Hepatocyte (in vitro differentiated cells): Measurements from ENCODE around the gene APPBP2.

Source experiments
- EZH2 ChIP-seq: fragments of 200-600 bp; sonication (generic); IDR thresholded peaks from 2 replicates; pipeline ENCODE4 v1.6.1; 2016; ENCODE audit warnings: antibody characterized with exemption, mild to moderate bottlenecking, borderline replicate concordance
- TF ChIP-seq, protein P1 (sequence below): fragments of 200-600 bp; sonication (generic); IDR thresholded peaks from 2 replicates; pipeline ENCODE4 v1.5.1; 2016; ENCODE audit warnings: antibody characterized with exemption, mild to moderate bottlenecking; ENCODE audit not compliant: poor library complexity

GRCh38 chr17:60506312-60506711 lies 19.7 kb downstream of the APPBP2 start:
- TF ChIP-seq, protein P1, sequence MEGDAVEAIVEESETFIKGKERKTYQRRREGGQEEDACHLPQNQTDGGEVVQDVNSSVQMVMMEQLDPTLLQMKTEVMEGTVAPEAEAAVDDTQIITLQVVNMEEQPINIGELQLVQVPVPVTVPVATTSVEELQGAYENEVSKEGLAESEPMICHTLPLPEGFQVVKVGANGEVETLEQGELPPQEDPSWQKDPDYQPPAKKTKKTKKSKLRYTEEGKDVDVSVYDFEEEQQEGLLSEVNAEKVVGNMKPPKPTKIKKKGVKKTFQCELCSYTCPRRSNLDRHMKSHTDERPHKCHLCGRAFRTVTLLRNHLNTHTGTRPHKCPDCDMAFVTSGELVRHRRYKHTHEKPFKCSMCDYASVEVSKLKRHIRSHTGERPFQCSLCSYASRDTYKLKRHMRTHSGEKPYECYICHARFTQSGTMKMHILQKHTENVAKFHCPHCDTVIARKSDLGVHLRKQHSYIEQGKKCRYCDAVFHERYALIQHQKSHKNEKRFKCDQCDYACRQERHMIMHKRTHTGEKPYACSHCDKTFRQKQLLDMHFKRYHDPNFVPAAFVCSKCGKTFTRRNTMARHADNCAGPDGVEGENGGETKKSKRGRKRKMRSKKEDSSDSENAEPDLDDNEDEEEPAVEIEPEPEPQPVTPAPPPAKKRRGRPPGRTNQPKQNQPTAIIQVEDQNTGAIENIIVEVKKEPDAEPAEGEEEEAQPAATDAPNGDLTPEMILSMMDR: no peak
- TF ChIP-seq EZH2: no peak
